HTERT RPE-1 (cell line): ENCODE results near the gene SPACA4.

ENCODE experiments used
- in situ Hi-C: fragments of 300-500 bp; cut with MboI; formaldehyde crosslinking; loops from 4 replicates; pipeline ENCODE4 v1.14.3; 2020; ENCODE audit warnings: low sequenced_read_pairs

SPACA4 gene

GRCh38 chr19:48596679-48597465 is 9.7 kb upstream of the SPACA4 start:
- in situ Hi-C loops = no loop called here

- in situ Hi-C loops = no loop called here
Measured at GRCh38 chr19:48598996-48599700, 7.4 kb upstream of the SPACA4 start.

DNA sequence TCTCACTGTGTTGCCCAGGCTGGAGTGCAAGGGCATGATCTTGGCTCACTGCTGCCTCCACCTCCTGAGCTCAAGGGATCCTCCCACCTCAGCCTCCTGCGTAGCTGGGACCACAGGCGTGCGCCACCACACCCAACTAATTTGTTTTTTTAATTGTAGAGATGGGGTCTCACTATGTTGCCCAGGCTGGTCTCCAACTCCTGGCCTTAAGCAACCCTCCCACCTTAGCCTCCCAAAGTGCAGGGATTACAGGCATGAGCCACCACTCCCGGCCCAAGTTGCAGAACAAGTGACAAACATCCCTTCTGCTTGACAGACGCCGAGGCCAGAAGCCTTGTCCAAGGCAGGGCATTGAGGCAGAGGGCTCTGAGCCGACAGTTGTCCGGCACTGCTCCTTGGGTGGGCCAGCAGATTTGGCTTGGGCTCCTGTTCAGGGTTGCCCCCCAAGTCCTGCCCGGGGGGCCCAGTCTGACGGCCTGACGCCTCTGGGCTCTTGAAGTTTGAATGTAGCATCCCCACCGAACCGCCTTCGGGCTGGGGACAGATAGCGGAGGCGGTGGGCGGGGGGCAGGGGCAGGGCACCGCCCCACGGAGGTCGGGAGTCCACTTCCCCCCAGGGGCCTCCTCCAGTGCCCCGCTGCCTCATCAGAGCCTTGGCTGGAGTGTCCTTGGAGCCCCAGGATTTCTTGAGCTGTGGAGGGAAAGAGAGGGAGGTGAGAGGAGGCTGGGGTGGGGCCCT is 5.7 kb upstream of the SPACA4 start:
- in situ Hi-C loops = no loop called here

GRCh38 chr19:48603001-48603400 is 3.5 kb upstream of the SPACA4 start:
- in situ Hi-C loops = no loop called here

DNA sequence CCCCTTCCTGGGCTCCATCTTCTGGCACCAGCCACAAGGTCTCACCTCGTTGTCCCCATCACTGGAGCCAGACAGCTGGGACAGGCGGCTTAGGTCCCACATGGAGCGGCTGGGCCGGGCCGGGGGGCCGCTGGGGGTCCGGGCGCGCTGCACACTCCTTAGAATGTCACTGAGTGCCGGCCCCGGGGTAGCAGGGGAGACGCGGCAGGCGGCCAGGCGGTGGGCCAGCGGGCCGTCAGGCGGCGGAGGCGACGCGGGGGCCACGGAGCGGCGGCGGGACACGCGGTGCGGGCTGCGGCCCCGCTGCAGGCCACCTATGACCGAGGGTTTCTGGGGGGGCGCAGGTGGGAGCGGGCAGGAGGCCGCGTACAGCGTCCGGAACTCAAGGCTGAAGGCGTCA is 3.1 kb upstream of the SPACA4 start:
- in situ Hi-C loops = no loop called here

GRCh38 chr19:48603850-48604249 is 2.7 kb upstream of the SPACA4 start:
- in situ Hi-C loops = no loop called here

DNA sequence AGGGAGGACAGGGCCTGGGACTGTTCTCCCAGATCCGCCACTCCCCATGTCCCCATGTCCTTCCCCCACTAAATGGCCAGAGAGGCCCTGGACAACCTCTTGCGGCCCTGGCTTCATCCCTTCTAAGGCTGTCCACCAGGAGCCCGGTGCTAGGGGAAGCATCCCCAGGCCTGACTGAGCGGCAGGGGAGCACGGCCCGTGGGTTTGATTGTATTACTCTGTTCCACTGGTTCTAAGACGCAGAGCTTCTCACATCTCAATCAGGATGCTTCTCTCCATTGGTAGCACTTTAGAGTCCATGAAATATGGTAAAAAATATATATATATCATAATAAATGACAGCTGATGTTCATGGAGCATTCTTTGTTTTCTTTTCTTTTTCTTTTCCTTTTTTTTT is 815 bp downstream of the SPACA4 start:
- in situ Hi-C loops = no loop called here

DNA sequence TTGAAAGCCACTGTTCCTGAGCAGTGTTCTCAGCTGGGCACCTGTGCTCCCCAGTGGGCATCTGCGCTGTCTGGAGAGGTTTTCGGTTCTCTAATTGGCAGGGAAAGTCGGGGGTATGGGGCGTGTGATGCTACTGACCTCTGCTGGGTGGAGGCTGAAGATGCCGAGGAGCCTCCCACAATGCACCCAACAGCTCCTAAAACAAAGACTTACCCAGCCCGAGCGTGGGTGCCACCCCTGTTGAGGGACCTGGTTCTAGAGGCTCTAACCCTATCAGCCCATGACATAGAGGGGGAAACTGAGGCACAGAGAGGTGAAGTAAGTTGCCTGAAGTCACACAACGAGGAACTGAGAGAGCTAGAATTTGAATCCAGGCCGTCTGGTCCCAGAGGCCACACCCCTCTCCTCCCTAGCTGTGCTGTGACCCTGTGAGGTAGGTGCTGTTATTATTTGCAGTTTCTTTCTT is 2.3 kb downstream of the SPACA4 start:
- in situ Hi-C loops = no loop called here

- in situ Hi-C loops = no loop called here
Measured at GRCh38 chr19:48609571-48610108, 3.1 kb downstream of the SPACA4 start.

GRCh38 chr19:48611872-48612271 is 5.3 kb downstream of the SPACA4 start:
- in situ Hi-C loops = no loop called here

GRCh38 chr19:48613024-48613851 is 6.7 kb downstream of the SPACA4 start:
- in situ Hi-C loops = no loop called here

- in situ Hi-C loops = no loop called here
Measured at GRCh38 chr19:48613852-48614435, 7.4 kb downstream of the SPACA4 start.

- in situ Hi-C loops = no loop called here
Measured at GRCh38 chr19:48614436-48615230, 8.1 kb downstream of the SPACA4 start, which contains the start of gene FAM83E. TSS of gene FAM83E (minus strand) at chr19:48615076. CDS start at chr19:48613372, 1,704 bp downstream.

GRCh38 chr19:48615231-48616040 is 8.9 kb downstream of the SPACA4 start:
- in situ Hi-C loops = no loop called here

DNA sequence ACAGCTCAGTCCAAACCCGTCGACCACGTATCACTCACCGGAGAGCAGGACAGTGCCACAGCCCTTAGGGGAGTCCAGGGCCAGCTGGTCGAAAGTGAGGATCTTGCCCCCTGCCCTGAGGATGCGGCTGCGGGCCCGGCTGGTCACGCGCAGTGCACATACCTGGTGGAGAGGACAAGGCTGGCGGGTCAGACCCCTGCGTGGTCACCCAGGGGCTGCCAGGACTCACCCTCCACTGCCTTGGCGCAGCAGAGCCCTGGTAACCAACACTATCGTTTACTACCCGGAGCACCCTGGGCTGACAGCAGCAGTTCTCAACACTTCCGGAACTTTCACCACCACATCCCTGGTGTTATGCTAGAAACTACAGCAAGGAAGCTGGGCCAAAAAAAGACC is 9.5 kb downstream of the SPACA4 start:
- in situ Hi-C loops = no loop called here

GRCh38 chr19:48616491-48617056 is 10.0 kb downstream of the SPACA4 start:
- in situ Hi-C loops = no loop called here

DNA sequence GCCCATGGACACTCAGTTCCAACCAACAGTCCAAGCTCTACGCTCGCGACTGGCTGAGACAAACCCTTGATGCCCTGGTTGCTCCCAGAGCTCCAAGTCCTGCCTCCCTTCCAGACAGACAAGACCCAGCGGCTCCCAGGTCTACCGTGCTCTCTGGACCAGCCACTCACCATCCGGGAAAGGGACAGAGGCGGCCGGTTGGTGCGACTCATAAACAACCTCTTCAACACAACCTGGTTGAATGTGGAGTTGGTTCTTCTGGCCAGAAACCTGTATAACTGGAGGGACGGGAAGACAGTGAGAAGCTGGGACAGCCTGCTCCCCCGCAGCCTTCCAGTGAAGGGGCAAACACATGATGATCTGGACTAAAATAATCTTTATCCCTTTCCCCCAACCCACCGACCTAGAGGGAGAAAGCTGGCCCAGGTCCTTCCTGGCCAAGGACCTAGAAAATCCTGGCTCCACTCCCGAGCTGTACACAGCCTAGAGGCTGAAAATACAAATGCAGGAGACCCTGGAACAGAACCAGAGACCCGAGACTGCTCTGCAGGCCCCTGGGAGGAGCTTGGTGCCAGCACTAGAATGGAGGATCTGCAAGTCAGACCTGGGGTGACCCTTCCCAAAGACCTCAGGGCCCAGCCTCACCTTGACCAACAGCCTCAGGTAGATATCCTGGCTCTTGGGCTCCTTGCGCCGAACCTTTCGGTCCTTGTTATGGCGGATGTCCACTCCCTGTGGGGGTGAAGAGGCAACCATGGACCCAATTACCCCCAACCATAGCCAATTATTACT is 10.8 kb downstream of the SPACA4 start:
- in situ Hi-C loops = no loop called here
